NCI-H1105 treated with DMSO at 0.1 percent for 48 hours (cell line): ENCODE results near the gene UGT8.
"Not testable (repeated sequence)": the region's sequence is repeated elsewhere in the genome, so short reads cannot be mapped to it uniquely, and the experiment has no call there.

ENCODE experiments used
- DNase-seq: peaks from one replicate; lab custom pipeline; 2025; lab: John Stamatoyannopoulos, UW

Gene UGT8

GRCh38 chr4:114598191-114599121 lies at the start of gene UGT8:
UGT8 (plus strand) TSS chr4:114598807; CDS start chr4:114622881, 24,074 bp downstream.
- DNase-seq: peak; percentile 67

GRCh38 chr4:114549638-114550037 lies 49.0 kb upstream of the UGT8 start:
- no peak for DNase-seq

- no peak for DNase-seq
These were observed 40.1 kb upstream of the UGT8 start for GRCh38 chr4:114558446-114559020.

- no peak for DNase-seq
These were observed 37.0 kb upstream of the UGT8 start for GRCh38 chr4:114561590-114561989.

GRCh38 chr4:114562176-114562904 lies 36.3 kb upstream of the UGT8 start:
- no peak for DNase-seq

GRCh38 chr4:114563536-114564315 lies 34.9 kb upstream of the UGT8 start:
- DNase-seq: no peak

- no peak for DNase-seq
These were observed 21.2 kb upstream of the UGT8 start for GRCh38 chr4:114577386-114577785.

- DNase-seq: no peak
These were observed 16.0 kb upstream of the UGT8 start for GRCh38 chr4:114582621-114583020.

GRCh38 chr4:114588305-114588704 lies 10.3 kb upstream of the UGT8 start:
- no peak for DNase-seq

GRCh38 chr4:114590360-114590759 lies 8.2 kb upstream of the UGT8 start:
- not testable (repeated sequence) for DNase-seq

- DNase-seq: no peak
These were observed 5.1 kb upstream of the UGT8 start for GRCh38 chr4:114593526-114593925.

GRCh38 chr4:114595207-114595606 lies 3.4 kb upstream of the UGT8 start:
- DNase-seq: no peak

- DNase-seq: no peak
These were observed 2.7 kb upstream of the UGT8 start for GRCh38 chr4:114595921-114596320.

GRCh38 chr4:114597410-114598115 lies 1.0 kb upstream of the UGT8 start:
- peak; percentile 40 for DNase-seq

GRCh38 chr4:114599231-114599902 lies 760 bp downstream of the UGT8 start:
- DNase-seq: peak; percentile 46

- peak; percentile 61 for DNase-seq
These were observed 1.4 kb downstream of the UGT8 start for GRCh38 chr4:114599903-114600552.

- peak; percentile 18 for DNase-seq
These were observed 2.1 kb downstream of the UGT8 start for GRCh38 chr4:114600672-114601071.

- peak; percentile 37 for DNase-seq
These were observed 2.9 kb downstream of the UGT8 start for GRCh38 chr4:114601304-114602052.

GRCh38 chr4:114603497-114603896 lies 4.9 kb downstream of the UGT8 start:
- DNase-seq: peak; percentile 32
